Breast epithelium (tissue), 4 donors: ENCODE results near the gene SLC44A2. TPM values are rescaled to one million over a fixed set of nuclear protein-coding genes. Genes with fewer than 3 reads are reported as not detected.

Experiments used
- DNase-seq, 2 donors: peaks; one replicate each; pipeline ENCODE4 v3.0.0-alpha.2; 2019; ENCODE audit warnings: low spot score in 2 of 2
- H3K27ac ChIP-seq, 2 donors: fragments of 200-600 bp; sonication (generic) in 1 of 2; one replicate each; pipeline ENCODE4 v1.5.1; 2016 to 2019; ENCODE audit warnings: mild to moderate bottlenecking in 1 of 2
- H3K27me3 ChIP-seq, 2 donors: fragments of 200-600 bp; sonication (generic) in 1 of 2; one replicate each; pipeline versions ENCODE4 v1.5.1 to v1.6.0; 2017 to 2019; ENCODE audit warnings: control low read depth in 1 of 2, mild to moderate bottlenecking in 1 of 2
- H3K36me3 ChIP-seq: fragments of 200-600 bp; one replicate; pipeline ENCODE4 v1.5.1; 2019
- H3K4me1 ChIP-seq, 2 donors: fragments of 200-600 bp; sonication (generic); one replicate each; pipeline ENCODE4 v1.5.1; 2016 to 2019; ENCODE audit warnings: control low read depth in 1 of 2
- H3K4me3 ChIP-seq, 3 donors: fragments of 200-600 bp; sonication (generic); 1 replicate in 2 of 3; 2 replicates in 1 of 3; pipeline ENCODE4 v1.5.1; 2016 to 2019; ENCODE audit warnings: mild to moderate bottlenecking in 3 of 3, moderate library complexity in 2 of 3
- H3K9me3 ChIP-seq, 2 donors: fragments of 200-600 bp; sonication (generic) in 1 of 2; one replicate each; pipeline ENCODE4 v1.5.1; 2016 to 2019; ENCODE audit warnings: control low read depth in 1 of 2
- POLR2A ChIP-seq: fragments of 450-650 bp; IDR thresholded peaks from one replicate; pipeline ENCODE4 v1.6.1; 2016; ENCODE audit warnings: antibody characterized with exemption, mild to moderate bottlenecking, moderate library complexity
- POLR2AphosphoS5 ChIP-seq, 3 donors: sonication (generic); formaldehyde crosslinking; IDR thresholded peaks; one replicate each; pipeline ENCODE4 v1.6.1; 2017; ENCODE audit warnings: antibody characterized with exemption in 3 of 3
- intact Hi-C: fragments of 100-400 bp; cut with DNase I; formaldehyde crosslinking; loops from one replicate; pipeline ENCODE4 v1.15.1; 2023; ENCODE audit warnings: low total_unique reads
- total RNA-seq, 3 donors: library from RNA; depleted of rRNA; stranded (reverse); fragments of >200 nt; gene quantifications; one replicate each; pipeline ENCODE4 v1.1.0, GENCODE V29; 2016
- TF ChIP-seq, protein P1 (sequence below), 3 donors: fragments of 450-650 bp; IDR thresholded peaks; one replicate each; pipeline ENCODE4 v1.5.1; 2016 to 2017; ENCODE audit warnings: antibody characterized with exemption in 3 of 3, mild to moderate bottlenecking in 3 of 3, moderate library complexity in 3 of 3

The SLC44A2 gene
- total RNA-seq, 3 donors from 2014 or later, result 63.0 to 92.5 (median 67.5) TPM

DNA sequence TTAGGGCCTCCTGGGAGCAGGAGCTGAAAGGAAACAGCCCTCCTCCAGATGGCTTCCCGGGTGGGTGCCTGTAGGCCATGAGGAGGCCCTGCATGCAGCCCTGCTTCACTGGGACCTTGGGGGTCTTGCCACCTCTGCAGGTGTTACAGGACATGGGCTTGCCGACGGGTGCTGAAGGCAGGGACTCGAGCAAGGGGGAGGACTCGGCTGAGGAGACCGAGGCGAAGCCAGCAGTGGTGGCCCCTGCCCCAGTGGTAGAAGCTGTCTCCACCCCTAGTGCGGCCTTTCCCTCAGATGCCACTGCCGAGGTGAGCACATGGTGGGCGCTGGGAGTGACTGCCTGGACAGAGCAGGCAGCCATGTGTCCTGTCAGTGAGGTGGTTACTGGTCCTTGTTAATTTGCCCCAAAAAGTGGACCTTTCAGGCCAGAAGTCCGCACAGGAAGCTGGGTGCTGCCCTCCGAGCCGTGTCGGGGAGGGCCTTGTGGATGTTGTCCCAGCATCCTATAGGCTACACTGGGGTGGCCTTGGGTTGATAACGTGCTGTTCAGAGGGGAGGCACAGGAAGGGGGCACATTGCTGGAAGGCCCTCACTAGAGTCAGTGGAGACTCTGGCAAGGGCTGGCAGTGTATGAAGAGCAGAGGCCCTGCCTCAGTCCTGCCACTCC lies 57.2 kb downstream of the SLC44A2 start:
- H3K4me3 ChIP-seq, result no peak overlapping the region
- no peak for TF ChIP-seq POLR2AphosphoS5 (IDR thresholded peaks at IDR 0.05)
- no peak for TF ChIP-seq POLR2A
- TF ChIP-seq, protein P1, sequence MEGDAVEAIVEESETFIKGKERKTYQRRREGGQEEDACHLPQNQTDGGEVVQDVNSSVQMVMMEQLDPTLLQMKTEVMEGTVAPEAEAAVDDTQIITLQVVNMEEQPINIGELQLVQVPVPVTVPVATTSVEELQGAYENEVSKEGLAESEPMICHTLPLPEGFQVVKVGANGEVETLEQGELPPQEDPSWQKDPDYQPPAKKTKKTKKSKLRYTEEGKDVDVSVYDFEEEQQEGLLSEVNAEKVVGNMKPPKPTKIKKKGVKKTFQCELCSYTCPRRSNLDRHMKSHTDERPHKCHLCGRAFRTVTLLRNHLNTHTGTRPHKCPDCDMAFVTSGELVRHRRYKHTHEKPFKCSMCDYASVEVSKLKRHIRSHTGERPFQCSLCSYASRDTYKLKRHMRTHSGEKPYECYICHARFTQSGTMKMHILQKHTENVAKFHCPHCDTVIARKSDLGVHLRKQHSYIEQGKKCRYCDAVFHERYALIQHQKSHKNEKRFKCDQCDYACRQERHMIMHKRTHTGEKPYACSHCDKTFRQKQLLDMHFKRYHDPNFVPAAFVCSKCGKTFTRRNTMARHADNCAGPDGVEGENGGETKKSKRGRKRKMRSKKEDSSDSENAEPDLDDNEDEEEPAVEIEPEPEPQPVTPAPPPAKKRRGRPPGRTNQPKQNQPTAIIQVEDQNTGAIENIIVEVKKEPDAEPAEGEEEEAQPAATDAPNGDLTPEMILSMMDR (IDR thresholded peaks at IDR 0.05), result no peak
- H3K27ac ChIP-seq, result no peak overlapping the region
- no peak for DNase-seq
- intact Hi-C loops, result no loop called here
- H3K27me3 ChIP-seq, result no peaks in the 10 kb centered on the region
- H3K9me3 ChIP-seq, result no peaks in the 10 kb centered on the region
- no peaks in the 10 kb centered on the region for H3K4me1 ChIP-seq
- H3K36me3 ChIP-seq, result peaks cover 53% of the 10 kb centered on the region

DNA sequence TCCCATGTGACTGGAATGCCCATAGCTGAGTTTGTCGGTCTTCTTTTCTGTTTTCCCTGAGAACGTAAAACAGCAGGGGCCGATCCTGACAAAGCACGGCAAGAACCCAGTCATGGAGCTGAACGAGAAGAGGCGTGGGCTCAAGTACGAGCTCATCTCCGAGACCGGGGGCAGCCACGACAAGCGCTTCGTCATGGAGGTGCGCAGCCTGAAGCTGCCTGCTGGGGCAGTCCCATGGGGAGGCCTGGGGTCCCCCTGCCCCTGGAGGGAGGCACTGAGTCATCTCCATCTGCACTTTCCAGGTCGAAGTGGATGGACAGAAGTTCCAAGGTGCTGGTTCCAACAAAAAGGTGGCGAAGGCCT lies 57.7 kb downstream of the SLC44A2 start:
- no peak for DNase-seq
- Histone ChIP-seq H3K4me1 (no peaks in the 10 kb centered on the region), H3K36me3 (peaks cover 48% of the 10 kb centered on the region), H3K9me3 (no peaks in the 10 kb centered on the region), H3K4me3 (no peak overlapping the region), H3K27ac (no peak overlapping the region), H3K27me3 (no peaks in the 10 kb centered on the region)
- TF ChIP-seq POLR2AphosphoS5 (IDR thresholded peaks at IDR 0.05) (no peak), POLR2A (no peak)
- TF ChIP-seq, protein P1 (IDR thresholded peaks at IDR 0.05), result no peak
- intact Hi-C loops, result no loop called here

DNA sequence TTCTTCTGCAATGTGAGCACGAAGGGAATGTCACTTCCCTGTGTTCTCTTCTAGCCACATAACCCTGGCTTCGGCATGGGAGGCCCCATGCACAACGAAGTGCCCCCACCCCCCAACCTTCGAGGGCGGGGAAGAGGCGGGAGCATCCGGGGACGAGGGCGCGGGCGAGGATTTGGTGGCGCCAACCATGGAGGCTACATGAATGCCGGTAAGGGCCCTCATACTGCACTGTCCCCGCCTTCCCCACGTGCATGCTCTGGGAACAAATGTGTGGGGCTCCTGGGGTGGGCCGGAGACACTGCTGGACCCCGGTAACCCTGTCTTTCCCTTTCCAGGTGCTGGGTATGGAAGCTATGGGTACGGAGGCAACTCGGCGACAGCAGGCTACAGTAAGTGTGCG lies 58.2 kb downstream of the SLC44A2 start:
- Histone ChIP-seq H3K36me3 (peaks cover 46% of the 10 kb centered on the region), H3K27me3 (no peaks in the 10 kb centered on the region), H3K4me1 (no peaks in the 10 kb centered on the region), H3K4me3 (no peak overlapping the region), H3K27ac (no peak overlapping the region), H3K9me3 (no peaks in the 10 kb centered on the region)
- intact Hi-C loops, result no loop called here
- no peak for TF ChIP-seq POLR2A
- TF ChIP-seq, protein P1 (IDR thresholded peaks at IDR 0.05), result no peak
- no peak for DNase-seq

DNA sequence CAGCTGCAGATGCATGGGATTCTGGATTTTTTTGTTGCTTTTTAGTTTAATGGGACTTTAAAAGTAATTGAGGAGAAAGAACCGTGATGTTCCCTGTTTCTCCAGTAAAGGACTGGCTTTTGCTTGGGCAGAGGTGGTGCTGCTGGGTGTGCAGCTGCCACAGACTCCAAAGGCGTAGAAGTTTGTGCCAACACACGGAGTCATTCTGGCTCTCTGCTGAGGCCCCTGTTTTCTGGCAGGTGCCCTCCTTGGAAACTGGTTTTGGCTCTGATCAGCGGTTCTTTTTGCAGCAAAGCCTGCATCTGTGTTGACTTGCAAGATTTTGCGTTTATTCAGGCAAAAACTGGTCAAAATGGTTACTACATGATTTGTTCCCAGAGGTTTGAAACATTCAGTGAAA lies 59.9 kb downstream of the SLC44A2 start:
- H3K27me3 ChIP-seq, result no peaks in the 10 kb centered on the region
- H3K27ac ChIP-seq, result no peak overlapping the region
- H3K4me3 ChIP-seq, result no peak overlapping the region
- TF ChIP-seq, protein P1 (IDR thresholded peaks at IDR 0.05), result no peak
- TF ChIP-seq POLR2AphosphoS5 (IDR thresholded peaks at IDR 0.05) (no peak), POLR2A (no peak)
- no peaks in the 10 kb centered on the region for H3K4me1 ChIP-seq
- intact Hi-C loops, result no loop called here
- no peak for DNase-seq
- no peaks in the 10 kb centered on the region for H3K9me3 ChIP-seq
- H3K36me3 ChIP-seq, result peaks cover 37% of the 10 kb centered on the region

DNA sequence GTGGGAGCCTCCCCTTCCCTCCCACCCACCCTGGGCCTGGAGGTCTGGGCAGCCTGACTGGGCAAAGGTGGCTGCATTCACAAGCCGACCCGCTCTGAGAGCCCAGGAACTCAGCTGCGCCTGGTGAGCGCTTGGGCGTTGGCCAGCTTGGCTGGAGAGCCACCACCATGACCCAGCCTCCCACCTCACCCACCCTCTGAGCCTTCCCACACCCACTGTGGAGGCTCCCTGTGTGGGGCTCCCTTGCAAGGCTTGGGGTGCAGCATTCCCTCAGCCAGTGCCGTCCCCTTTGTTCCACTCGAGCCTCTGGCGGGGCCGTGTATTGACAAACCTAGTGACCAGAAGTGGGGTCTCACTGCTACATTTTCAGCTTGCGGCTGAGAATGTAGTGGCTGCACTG lies 60.8 kb downstream of the SLC44A2 start:
- Histone ChIP-seq H3K4me3 (no peak overlapping the region), H3K36me3 (peaks cover 27% of the 10 kb centered on the region), H3K9me3 (no peaks in the 10 kb centered on the region), H3K27me3 (no peaks in the 10 kb centered on the region), H3K4me1 (no peaks in the 10 kb centered on the region), H3K27ac (no peak overlapping the region)
- no peak for DNase-seq
- no peak for TF ChIP-seq POLR2A
- TF ChIP-seq POLR2AphosphoS5 (IDR thresholded peaks at IDR 0.05), result no peak
- TF ChIP-seq, protein P1 (IDR thresholded peaks at IDR 0.05), result no peak
- intact Hi-C loops, result no loop called here
